IPS DF 6.9 (cell line): ENCODE data around the gene IRS1.

Experiments used
- DNase-seq: peaks from one replicate; pipeline ENCODE4 v3.0.0-alpha.2; 2013; ENCODE audit warnings: low read depth, low spot score
- H3K27ac ChIP-seq: one replicate; pipeline ENCODE4 v1.5.1; 2013; ENCODE audit warnings: low read length, control low read depth
- H3K27me3 ChIP-seq: 2 replicates; pipeline ENCODE4 v1.6.1; 2013; ENCODE audit warnings: mild to moderate bottlenecking, low read length; ENCODE audit not compliant: control insufficient read depth, insufficient read depth
- H3K36me3 ChIP-seq: 2 replicates; pipeline ENCODE4 v1.6.1; 2013; ENCODE audit warnings: low read length; ENCODE audit not compliant: control insufficient read depth, insufficient read depth
- H3K4me1 ChIP-seq: 2 replicates; pipeline ENCODE4 v1.6.1; 2013; ENCODE audit warnings: low read length; ENCODE audit not compliant: control insufficient read depth, insufficient read depth
- H3K4me3 ChIP-seq: 2 replicates; pipeline ENCODE4 v1.5.1; 2013; ENCODE audit warnings: mild to moderate bottlenecking, low read length
- H3K9me3 ChIP-seq: 2 replicates; pipeline ENCODE4 v1.6.1; 2013; ENCODE audit warnings: low read length, inconsistent platforms; ENCODE audit not compliant: control insufficient read depth, insufficient read depth
- WGBS: extraction: QIAGEN DNeasy Blood & Tissue Kit; methylation state at CpG from one replicate; pipeline ENCODE4 v1.1.7; 2013; ENCODE audit warnings: mixed read lengths, missing lambda C conversion rate; ENCODE audit not compliant: insufficient read length, insufficient coverage; 5-methylcytosine and 5-hydroxymethylcytosine counted together

Gene IRS1

DNA sequence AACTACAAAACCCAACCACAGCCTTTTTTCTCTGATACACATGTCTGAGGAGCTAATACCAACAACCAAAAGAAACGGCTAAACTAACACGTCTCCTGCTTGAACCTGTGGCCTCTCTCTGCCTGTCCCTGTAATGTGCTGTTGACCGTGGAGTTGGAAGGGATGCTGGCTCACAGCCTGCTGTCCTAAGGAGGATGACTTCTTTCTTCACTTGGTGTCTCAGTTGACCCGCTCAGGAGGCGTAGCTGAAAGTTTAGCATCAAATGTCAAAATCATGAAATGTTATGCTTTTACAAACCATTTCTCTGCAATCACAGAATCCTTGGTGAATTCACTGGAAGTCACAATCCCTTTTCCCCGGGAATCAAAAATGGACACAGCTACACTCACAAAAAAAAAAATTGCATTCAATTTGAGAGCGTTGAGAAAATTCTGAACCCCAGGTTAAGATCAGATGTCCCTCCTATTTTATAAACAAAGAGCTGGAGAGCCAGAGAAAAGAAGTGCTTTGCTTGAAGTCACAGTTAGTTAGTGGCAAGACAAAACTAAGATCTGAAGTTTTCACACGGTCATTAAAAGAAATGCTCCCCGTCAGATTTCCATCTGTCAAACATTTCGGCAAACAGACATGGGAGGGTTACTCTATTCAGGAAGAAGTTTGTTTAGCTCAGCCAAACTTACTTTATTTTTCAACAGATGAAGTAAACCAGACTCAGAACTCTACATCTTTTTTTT, 74.3 kb downstream of the IRS1 start:
- H3K4me3 ChIP-seq, result no peak overlapping the region
- no peaks in the 10 kb centered on the region for H3K36me3 ChIP-seq
- H3K27me3 ChIP-seq, result no peaks in the 10 kb centered on the region
- H3K4me1 ChIP-seq, result no peaks in the 10 kb centered on the region
- WGBS, result no CpG with 5 or more reads among the region's 10 CpGs
- DNase-seq, result no peak
- no peak overlapping the region for H3K27ac ChIP-seq
- H3K9me3 ChIP-seq, result no peaks in the 10 kb centered on the region

DNA sequence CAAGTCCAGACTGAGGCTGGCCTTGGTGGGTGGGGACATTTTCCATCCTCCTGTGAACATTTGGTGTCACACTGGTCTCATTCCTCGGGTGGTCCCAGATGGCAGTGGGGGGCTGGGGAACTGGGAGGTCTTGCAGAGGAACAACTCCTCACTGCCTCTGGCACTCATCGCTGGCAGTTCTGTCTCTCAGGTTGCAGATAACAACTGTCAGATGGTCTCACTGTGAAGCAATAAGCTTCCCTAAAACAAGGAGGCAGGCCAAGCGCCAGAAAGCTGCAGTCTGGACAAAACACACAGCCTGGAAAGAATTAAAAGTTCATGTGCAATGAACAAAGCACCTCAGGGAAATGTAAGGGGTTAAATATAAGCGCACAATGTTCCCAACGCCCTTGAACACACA, 78.1 kb downstream of the IRS1 start:
- Histone ChIP-seq H3K36me3 (no peaks in the 10 kb centered on the region), H3K4me1 (no peaks in the 10 kb centered on the region), H3K4me3 (no peak overlapping the region), H3K27ac (no peak overlapping the region), H3K27me3 (no peaks in the 10 kb centered on the region), H3K9me3 (no peaks in the 10 kb centered on the region)
- no peak for DNase-seq
- no CpG with 5 or more reads among the region's 5 CpGs for WGBS

GRCh38 chr2:226720948-226721347, 78.7 kb downstream of the IRS1 start:
- DNase-seq, result no peak
- Histone ChIP-seq H3K4me1 (no peaks in the 10 kb centered on the region), H3K36me3 (no peaks in the 10 kb centered on the region), H3K4me3 (no peak overlapping the region), H3K27me3 (no peaks in the 10 kb centered on the region), H3K27ac (no peak overlapping the region), H3K9me3 (no peaks in the 10 kb centered on the region)
- no CpG with 5 or more reads among the region's 5 CpGs for WGBS

DNA sequence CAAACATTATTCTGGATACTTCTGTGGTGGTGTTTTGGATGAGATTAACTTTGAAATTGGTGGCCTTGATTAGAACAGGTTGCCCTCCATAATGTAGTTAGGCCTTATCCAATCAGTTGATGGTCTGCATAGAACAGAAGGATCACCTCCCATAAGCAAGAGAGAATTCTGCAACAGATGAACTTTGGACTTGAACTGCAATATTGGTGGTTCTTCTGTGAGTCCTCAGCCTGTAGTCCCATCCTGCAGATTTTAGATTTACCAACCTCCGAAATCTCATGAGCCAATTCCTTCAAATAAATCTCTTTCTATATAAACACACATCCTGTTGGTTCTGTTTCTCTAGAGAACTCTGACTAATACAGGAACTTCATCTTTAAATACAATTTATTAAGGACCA, 81.9 kb downstream of the IRS1 start:
- no CpG with 5 or more reads among the region's 1 CpG for WGBS
- Histone ChIP-seq H3K27me3 (no peaks in the 10 kb centered on the region), H3K4me1 (no peaks in the 10 kb centered on the region)

DNA sequence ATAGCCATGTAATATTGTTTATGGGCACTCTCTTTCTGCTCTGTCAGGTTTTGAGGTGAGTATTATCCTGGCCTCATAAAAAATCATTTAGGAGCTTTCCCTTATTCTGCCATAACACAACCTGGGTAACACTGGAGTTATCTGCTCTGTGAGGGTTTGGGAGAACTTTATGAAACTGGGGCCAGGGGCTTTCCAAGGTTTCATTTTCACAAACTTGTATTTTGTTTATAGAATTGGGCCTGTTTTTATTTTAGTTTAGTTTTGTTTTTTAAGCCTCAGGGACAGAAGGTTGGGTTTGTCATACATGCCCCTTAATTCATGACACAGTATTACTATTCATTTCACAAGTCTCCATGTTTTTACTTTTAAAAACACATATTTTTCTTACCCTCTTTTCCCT, 83.5 kb downstream of the IRS1 start:
- no peak overlapping the region for H3K27ac ChIP-seq
- H3K4me3 ChIP-seq, result no peak overlapping the region
- no peak for DNase-seq
- H3K27me3 ChIP-seq, result no peaks in the 10 kb centered on the region
- H3K9me3 ChIP-seq, result no peaks in the 10 kb centered on the region
- H3K36me3 ChIP-seq, result no peaks in the 10 kb centered on the region
- no peaks in the 10 kb centered on the region for H3K4me1 ChIP-seq

More for the DNA sequence above, 81.9 kb downstream of the IRS1 start:
- Histone ChIP-seq H3K9me3 (no peaks in the 10 kb centered on the region), H3K36me3 (no peaks in the 10 kb centered on the region), H3K27ac (no peak overlapping the region), H3K4me3 (no peak overlapping the region)
- DNase-seq, result no peak

- Histone ChIP-seq H3K9me3 (no peaks in the 10 kb centered on the region), H3K4me1 (no peaks in the 10 kb centered on the region), H3K27ac (no peak overlapping the region), H3K4me3 (no peak overlapping the region), H3K36me3 (no peaks in the 10 kb centered on the region), H3K27me3 (no peaks in the 10 kb centered on the region)
- 100% methylated on average over 2 of the region's 3 CpGs for WGBS
- no peak for DNase-seq
Measured at GRCh38 chr2:226715347-226715990, 84.2 kb downstream of the IRS1 start.

DNA sequence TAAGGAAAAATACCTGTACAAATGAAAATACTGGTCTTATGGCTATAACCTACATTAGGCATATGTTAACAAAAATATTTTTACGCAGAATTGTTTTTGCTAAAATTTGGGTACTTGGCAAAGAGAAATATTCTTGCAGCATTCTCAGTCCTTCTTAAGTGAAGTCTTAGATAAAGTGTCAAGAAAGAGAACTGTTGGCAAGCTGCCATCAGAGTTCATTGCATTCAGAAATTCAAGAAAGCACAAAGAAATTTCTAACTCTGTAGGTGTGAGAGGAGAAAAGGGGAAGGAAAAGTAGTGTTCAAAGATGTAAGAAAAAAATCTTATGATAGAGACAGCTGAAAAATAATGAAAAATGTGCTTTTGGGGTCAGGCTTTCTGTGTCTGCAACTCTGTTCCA, 86.7 kb downstream of the IRS1 start:
- Histone ChIP-seq H3K4me1 (no peaks in the 10 kb centered on the region), H3K27me3 (no peaks in the 10 kb centered on the region), H3K4me3 (no peak overlapping the region), H3K27ac (no peak overlapping the region), H3K9me3 (no peaks in the 10 kb centered on the region), H3K36me3 (no peaks in the 10 kb centered on the region)
- DNase-seq, result no peak
- no CpG with 5 or more reads among the region's 1 CpG for WGBS

DNA sequence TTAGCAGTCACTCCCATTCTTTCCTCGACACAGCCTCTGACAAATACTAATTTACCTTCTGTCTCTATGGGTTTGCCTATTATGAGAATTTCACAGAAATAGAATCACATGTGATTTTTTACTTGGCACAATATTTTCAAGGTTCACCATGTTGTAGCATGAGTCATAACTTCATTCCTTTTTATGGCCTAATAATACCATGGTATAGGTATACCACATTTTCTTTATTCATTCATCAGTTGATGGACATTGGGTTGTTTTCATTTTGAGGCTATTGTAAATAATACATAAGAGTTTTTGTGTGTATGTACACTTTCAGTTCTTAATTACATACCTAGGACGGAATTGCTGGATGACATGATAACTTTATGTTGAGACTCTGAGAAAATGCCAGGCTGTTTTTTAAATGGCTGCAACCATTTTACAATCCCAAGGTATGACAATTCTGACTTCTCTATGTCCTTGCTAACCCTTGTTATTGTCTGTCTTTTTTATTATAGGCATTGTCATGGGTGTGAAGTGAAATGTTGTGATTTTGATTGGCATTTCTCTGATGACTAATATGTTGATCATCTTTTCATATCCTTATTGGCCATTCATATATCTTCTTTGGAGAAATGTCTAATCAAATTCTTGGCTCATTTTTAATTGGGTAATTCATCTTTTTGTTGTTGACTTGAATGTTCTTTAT, 87.9 kb downstream of the IRS1 start:
- H3K4me3 ChIP-seq, result no peak overlapping the region
- WGBS, result no CpG with 5 or more reads among the region's 2 CpGs
- no peak overlapping the region for H3K27ac ChIP-seq
- no peaks in the 10 kb centered on the region for H3K27me3 ChIP-seq
- H3K9me3 ChIP-seq, result no peaks in the 10 kb centered on the region
- H3K36me3 ChIP-seq, result no peaks in the 10 kb centered on the region
- DNase-seq, result no peak
- no peaks in the 10 kb centered on the region for H3K4me1 ChIP-seq

- no peak for DNase-seq
- Histone ChIP-seq H3K36me3 (no peaks in the 10 kb centered on the region), H3K4me3 (no peak overlapping the region), H3K9me3 (no peaks in the 10 kb centered on the region), H3K27ac (no peak overlapping the region), H3K27me3 (no peaks in the 10 kb centered on the region), H3K4me1 (no peaks in the 10 kb centered on the region)
Measured at GRCh38 chr2:226707499-226707898, 92.1 kb downstream of the IRS1 start.

- Histone ChIP-seq H3K4me1 (no peaks in the 10 kb centered on the region), H3K27ac (no peak overlapping the region), H3K27me3 (no peaks in the 10 kb centered on the region), H3K36me3 (no peaks in the 10 kb centered on the region), H3K4me3 (no peak overlapping the region), H3K9me3 (no peaks in the 10 kb centered on the region)
- WGBS, result no CpG with 5 or more reads among the region's 3 CpGs
- no peak for DNase-seq
Measured at GRCh38 chr2:226705965-226706364, 93.7 kb downstream of the IRS1 start.
